Left lung (tissue), 10 donors: Measurements from ENCODE around the gene TAS2R19. TPM values are rescaled to one million over a fixed set of nuclear protein-coding genes. Genes with fewer than 3 reads are reported as not detected.
A peak's percentile ranks its signal among the peaks of the same experiment; 100 is the strongest.

Experiments used
- ATAC-seq: fragments of 200-7000 bp; cut with Tn5 transposase; one replicate; pipeline ENCODE4 v1.9.1; 2020; ENCODE audit warnings: moderate library complexity
- DNase-seq, 4 donors: peaks; one replicate each; pipeline ENCODE4 v3.0.0-alpha.2; 2013 to 2020
- H3K27ac ChIP-seq, 2 donors: fragments of 200-600 bp; sonication (generic) in 1 of 2; one replicate each; pipeline versions ENCODE4 v1.5.0 to v1.8.0; 2020 to 2021
- H3K27me3 ChIP-seq, 2 donors: fragments of 200-600 bp; sonication (generic) in 1 of 2; one replicate each; pipeline versions ENCODE4 v1.5.0 to v1.8.0; 2020 to 2021
- H3K36me3 ChIP-seq, 2 donors: fragments of 200-600 bp; sonication (generic) in 1 of 2; one replicate each; pipeline versions ENCODE4 v1.5.0 to v1.8.0; 2020 to 2021
- H3K4me1 ChIP-seq, 2 donors: fragments of 200-600 bp; one replicate each; pipeline ENCODE4 v1.8.0; 2021
- H3K4me3 ChIP-seq, 2 donors: fragments of 200-600 bp; sonication (generic) in 1 of 2; one replicate each; pipeline versions ENCODE4 v1.5.0 to v1.8.0; 2020 to 2021; ENCODE audit warnings: mild to moderate bottlenecking in 1 of 2
- H3K9me3 ChIP-seq, 2 donors: fragments of 200-600 bp; sonication (generic) in 1 of 2; one replicate each; pipeline versions ENCODE4 v1.5.0 to v1.8.0; 2020 to 2021
- CTCF ChIP-seq, 2 donors: fragments of 200-600 bp; sonication (generic) in 1 of 2; IDR thresholded peaks; one replicate each; pipeline versions ENCODE4 v1.5.0 to v1.8.0; 2021; ENCODE audit warnings: antibody characterized with exemption in 2 of 2
- intact Hi-C, 2 donors: fragments of 100-400 bp; cut with DNase I; formaldehyde crosslinking; loops; one replicate each; pipeline versions ENCODE4 v1.11.2 to v1.14.2; 2022
- polyA plus RNA-seq, 6 donors: library from polyadenylated mRNA; unstranded; fragments of 120-200 nt; gene quantifications; one replicate each; pipeline ENCODE4 v1.2.1, GENCODE V29; 2013; ENCODE audit not compliant: insufficient read length in 6 of 6
- total RNA-seq, 2 donors: library from RNA; stranded (reverse); fragmentation: NEBNext Ultra II Directional; extraction: Animal tissue kit (Norgen Biotek cat#: 25700); gene quantifications; one replicate each; pipeline ENCODE4 v1.2.1, GENCODE V29; 2021
- donor health status: DM: no; HTN: yes; CAD: no.
- donor health status: DM: no; HTN: no; CAD: no.

TAS2R19 gene
- total and polyA plus RNA-seq, 8 donors: 1.5 to 3.3 (median 2.3) TPM

- intact Hi-C loops: no loop called here
- DNase-seq: no peak
- no peak overlapping the region for H3K4me3 ChIP-seq
- H3K27me3 ChIP-seq: no peaks in the 10 kb centered on the region
- H3K27ac ChIP-seq: no peak overlapping the region
- H3K4me1 ChIP-seq: no peaks in the 10 kb centered on the region
- no peak for ATAC-seq
- H3K9me3 ChIP-seq: no peaks in the 10 kb centered on the region
- no peak for TF ChIP-seq CTCF (IDR thresholded peaks at IDR 0.05)
- no peaks in the 10 kb centered on the region for H3K36me3 ChIP-seq
Observed at GRCh38 chr12:11015775-11016430, 6.5 kb downstream of the TAS2R19 start.

- Histone ChIP-seq H3K4me1 (no peaks in the 10 kb centered on the region), H3K9me3 (no peaks in the 10 kb centered on the region), H3K4me3 (no peak overlapping the region), H3K36me3 (no peaks in the 10 kb centered on the region), H3K27me3 (no peaks in the 10 kb centered on the region), H3K27ac (no peak overlapping the region)
- DNase-seq: no peak
- ATAC-seq: no peak
- intact Hi-C loops: no loop called here
- no peak for TF ChIP-seq CTCF (IDR thresholded peaks at IDR 0.05)
Observed at GRCh38 chr12:11014234-11014633, 8.2 kb downstream of the TAS2R19 start.

GRCh38 chr12:11007608-11008007 lies 14.8 kb downstream of the TAS2R19 start:
- Histone ChIP-seq H3K27me3 (no peaks in the 10 kb centered on the region), H3K4me3 (no peak overlapping the region), H3K9me3 (no peaks in the 10 kb centered on the region), H3K27ac (no peak overlapping the region), H3K36me3 (no peaks in the 10 kb centered on the region), H3K4me1 (no peaks in the 10 kb centered on the region)
- no peak for DNase-seq
- intact Hi-C loops: no loop called here
- TF ChIP-seq CTCF (IDR thresholded peaks at IDR 0.05): no peak
- no peak for ATAC-seq

GRCh38 chr12:10998204-10998603 lies 24.2 kb downstream of the TAS2R19 start, which contains the start of gene TAS2R20:
TSS of gene TAS2R20 (minus strand) at chr12:10998304. CDS start at chr12:10997875, 429 bp downstream.
- Histone ChIP-seq H3K27ac (no peak within 1 kb of the TSS), H3K4me3 (no peak within 1 kb of the TSS), H3K27me3 (no peaks in the 10 kb centered on the region), H3K36me3 (peaks cover 0 to 13% of the 10 kb centered on the region in 2 donors), H3K9me3 (no peaks in the 10 kb centered on the region), H3K4me1 (no peaks in the 10 kb centered on the region)
- no peak for TF ChIP-seq CTCF (IDR thresholded peaks at IDR 0.05)
- DNase-seq: no peak
- ATAC-seq: no peak
- intact Hi-C loops: no loop called here

- Histone ChIP-seq H3K4me3 (no peak overlapping the region), H3K4me1 (no peaks in the 10 kb centered on the region), H3K27ac (no peak overlapping the region), H3K36me3 (peaks cover 0 to 13% of the 10 kb centered on the region in 2 donors), H3K9me3 (peaks cover 0 to 3% of the 10 kb centered on the region in 2 donors), H3K27me3 (no peaks in the 10 kb centered on the region)
- ATAC-seq (no peak), DNase-seq (peak in 1 of 4 donors; percentile 27)
- no peak for TF ChIP-seq CTCF (IDR thresholded peaks at IDR 0.05)
- intact Hi-C loops: no loop called here
Observed at GRCh38 chr12:10994307-10994706, 28.1 kb downstream of the TAS2R19 start.
